Left lung (tissue), 10 donors: ENCODE measurements around the gene GRM5. TPM values are rescaled to one million over a fixed set of nuclear protein-coding genes. Genes with fewer than 3 reads are reported as not detected.
"Not testable (repeated sequence)": the region's sequence is repeated elsewhere in the genome, so short reads cannot be mapped to it uniquely, and the experiment has no call there.

Source experiments
- ATAC-seq: fragments of 200-7000 bp; cut with Tn5 transposase; one replicate; pipeline ENCODE4 v1.9.1; 2020; ENCODE audit warnings: moderate library complexity
- DNase-seq, 4 donors: peaks; one replicate each; pipeline ENCODE4 v3.0.0-alpha.2; 2013 to 2020
- H3K27ac ChIP-seq, 2 donors: fragments of 200-600 bp; sonication (generic) in 1 of 2; one replicate each; pipeline versions ENCODE4 v1.5.0 to v1.8.0; 2020 to 2021
- H3K27me3 ChIP-seq, 2 donors: fragments of 200-600 bp; sonication (generic) in 1 of 2; one replicate each; pipeline versions ENCODE4 v1.5.0 to v1.8.0; 2020 to 2021
- H3K36me3 ChIP-seq, 2 donors: fragments of 200-600 bp; sonication (generic) in 1 of 2; one replicate each; pipeline versions ENCODE4 v1.5.0 to v1.8.0; 2020 to 2021
- H3K4me1 ChIP-seq, 2 donors: fragments of 200-600 bp; one replicate each; pipeline ENCODE4 v1.8.0; 2021
- H3K4me3 ChIP-seq, 2 donors: fragments of 200-600 bp; sonication (generic) in 1 of 2; one replicate each; pipeline versions ENCODE4 v1.5.0 to v1.8.0; 2020 to 2021; ENCODE audit warnings: mild to moderate bottlenecking in 1 of 2
- H3K9me3 ChIP-seq, 2 donors: fragments of 200-600 bp; sonication (generic) in 1 of 2; one replicate each; pipeline versions ENCODE4 v1.5.0 to v1.8.0; 2020 to 2021
- CTCF ChIP-seq, 2 donors: fragments of 200-600 bp; sonication (generic) in 1 of 2; IDR thresholded peaks; one replicate each; pipeline versions ENCODE4 v1.5.0 to v1.8.0; 2021; ENCODE audit warnings: antibody characterized with exemption in 2 of 2
- intact Hi-C, 2 donors: fragments of 100-400 bp; cut with DNase I; formaldehyde crosslinking; loops; one replicate each; pipeline versions ENCODE4 v1.11.2 to v1.14.2; 2022
- polyA plus RNA-seq, 6 donors: library from polyadenylated mRNA; unstranded; fragments of 120-200 nt; gene quantifications; one replicate each; pipeline ENCODE4 v1.2.1, GENCODE V29; 2013; ENCODE audit not compliant: insufficient read length in 6 of 6
- total RNA-seq, 2 donors: library from RNA; stranded (reverse); fragmentation: NEBNext Ultra II Directional; extraction: Animal tissue kit (Norgen Biotek cat#: 25700); gene quantifications; one replicate each; pipeline ENCODE4 v1.2.1, GENCODE V29; 2021
- donor health status: DM: no; HTN: yes; CAD: no.
- donor health status: DM: no; HTN: no; CAD: no.

Gene GRM5
- total and polyA plus RNA-seq, 8 donors: 0.03 to 0.08 (median 0.04) TPM; not detected in 4

GRCh38 chr11:88538098-88538497, 527.7 kb downstream of the GRM5 start:
- TF ChIP-seq CTCF (IDR thresholded peaks at IDR 0.05): no peak
- intact Hi-C loops: no loop called here
- H3K27me3 ChIP-seq: no peaks in the 10 kb centered on the region
- no peaks in the 10 kb centered on the region for H3K36me3 ChIP-seq
- H3K4me3 ChIP-seq: no peak overlapping the region
- H3K27ac ChIP-seq: no peak overlapping the region
- DNase-seq (no peak), ATAC-seq (no peak)
- H3K9me3 ChIP-seq: no peaks in the 10 kb centered on the region
- H3K4me1 ChIP-seq: no peaks in the 10 kb centered on the region

GRCh38 chr11:88537613-88538012, 528.2 kb downstream of the GRM5 start:
- TF ChIP-seq CTCF (IDR thresholded peaks at IDR 0.05): no peak
- Histone ChIP-seq H3K36me3 (no peaks in the 10 kb centered on the region), H3K4me3 (no peak overlapping the region), H3K9me3 (no peaks in the 10 kb centered on the region), H3K4me1 (no peaks in the 10 kb centered on the region), H3K27ac (no peak overlapping the region), H3K27me3 (no peaks in the 10 kb centered on the region)
- no peak for ATAC-seq
- intact Hi-C loops: no loop called here
- no peak for DNase-seq

GRCh38 chr11:88536616-88537265, 529.0 kb downstream of the GRM5 start:
- intact Hi-C loops: no loop called here
- no peak for TF ChIP-seq CTCF (IDR thresholded peaks at IDR 0.05)
- no peak overlapping the region for H3K4me3 ChIP-seq
- H3K27me3 ChIP-seq: no peaks in the 10 kb centered on the region
- no peaks in the 10 kb centered on the region for H3K36me3 ChIP-seq
- DNase-seq: no peak
- H3K9me3 ChIP-seq: no peaks in the 10 kb centered on the region
- H3K27ac ChIP-seq: no peak overlapping the region
- no peak for ATAC-seq
- no peaks in the 10 kb centered on the region for H3K4me1 ChIP-seq

- intact Hi-C loops: no loop called here
- Histone ChIP-seq H3K9me3 (no peaks in the 10 kb centered on the region), H3K4me1 (no peaks in the 10 kb centered on the region), H3K4me3 (no peak overlapping the region), H3K27ac (peak overlapping the region in 1 of 2 donors; percentile 1), H3K36me3 (no peaks in the 10 kb centered on the region), H3K27me3 (no peaks in the 10 kb centered on the region)
- TF ChIP-seq CTCF (IDR thresholded peaks at IDR 0.05): no peak
- ATAC-seq: peak; percentile 92
- DNase-seq: peak in 1 of 4 donors; percentile 19
Observed at GRCh38 chr11:88535916-88536547, 529.8 kb downstream of the GRM5 start.

- no peak for DNase-seq
- ATAC-seq: no peak
- TF ChIP-seq CTCF (IDR thresholded peaks at IDR 0.05): no peak
- Histone ChIP-seq H3K27ac (peak overlapping the region in 1 of 2 donors; percentile 1), H3K4me1 (no peaks in the 10 kb centered on the region), H3K4me3 (no peak overlapping the region), H3K9me3 (no peaks in the 10 kb centered on the region), H3K27me3 (no peaks in the 10 kb centered on the region), H3K36me3 (no peaks in the 10 kb centered on the region)
- intact Hi-C loops: no loop called here
Observed at GRCh38 chr11:88535266-88535665, 530.5 kb downstream of the GRM5 start.

GRCh38 chr11:88534706-88535105, 531.1 kb downstream of the GRM5 start:
- H3K27ac ChIP-seq, DNase-seq, H3K36me3 ChIP-seq, ATAC-seq, H3K9me3 ChIP-seq, H3K27me3 ChIP-seq, H3K4me3 ChIP-seq, intact Hi-C loops, H3K4me1 ChIP-seq: not testable (repeated sequence)
